NCI-H748 treated with DMSO at 0.1 percent for 48 hours (cell line): ENCODE measurements around the gene PALMD.

Source experiments
- DNase-seq: peaks from one replicate; lab custom pipeline; 2025; lab: John Stamatoyannopoulos, UW

The PALMD gene

GRCh38 chr1:99645699-99646531, at the start of gene PALMD:
Gene PALMD (plus strand): TSS chr1:99646113. CDS start chr1:99646318, 205 bp downstream.
- no peak for DNase-seq

GRCh38 chr1:99598738-99599411, 47.0 kb upstream of the PALMD start:
- DNase-seq, result no peak

GRCh38 chr1:99599678-99600175, 46.2 kb upstream of the PALMD start:
- no peak for DNase-seq

- no peak for DNase-seq
These were observed 45.1 kb upstream of the PALMD start for GRCh38 chr1:99600782-99601181.

GRCh38 chr1:99601208-99601607, 44.7 kb upstream of the PALMD start:
- DNase-seq, result no peak

- DNase-seq, result no peak
These were observed 44.1 kb upstream of the PALMD start for GRCh38 chr1:99601709-99602403.

GRCh38 chr1:99602404-99602969, 43.4 kb upstream of the PALMD start:
- no peak for DNase-seq

- DNase-seq, result no peak
These were observed 42.0 kb upstream of the PALMD start for GRCh38 chr1:99603699-99604560.

- DNase-seq, result no peak
These were observed 39.6 kb upstream of the PALMD start for GRCh38 chr1:99606306-99606705.

- DNase-seq, result no peak
These were observed 38.3 kb upstream of the PALMD start for GRCh38 chr1:99607590-99607989.

GRCh38 chr1:99608058-99608457, 37.9 kb upstream of the PALMD start:
- DNase-seq, result no peak

GRCh38 chr1:99613716-99614115, 32.2 kb upstream of the PALMD start:
- DNase-seq, result no peak

GRCh38 chr1:99614728-99615127, 31.2 kb upstream of the PALMD start:
- DNase-seq, result no peak

- DNase-seq, result no peak
These were observed 26.3 kb upstream of the PALMD start for GRCh38 chr1:99619583-99619982.

- DNase-seq, result no peak
These were observed 24.5 kb upstream of the PALMD start for GRCh38 chr1:99621340-99621901.

GRCh38 chr1:99622702-99623347, 23.1 kb upstream of the PALMD start:
- DNase-seq, result no peak

GRCh38 chr1:99623554-99623953, 22.4 kb upstream of the PALMD start:
- DNase-seq, result no peak

- no peak for DNase-seq
These were observed 18.3 kb upstream of the PALMD start for GRCh38 chr1:99627615-99628014.

GRCh38 chr1:99629164-99629563, 16.7 kb upstream of the PALMD start:
- DNase-seq, result no peak

GRCh38 chr1:99634971-99635624, 10.8 kb upstream of the PALMD start:
- DNase-seq, result no peak
